ENCODE results near the gene SPTLC2. TPM values are rescaled to one million over a fixed set of nuclear protein-coding genes. Genes with fewer than 3 reads are reported as not detected.

Gene SPTLC2
- total and polyA plus RNA-seq, 4 donors, result 8.1 to 48.6 (median 27.6) TPM

GRCh38 chr14:77520555-77520954, 95.9 kb downstream of the SPTLC2 start:
- Histone ChIP-seq H3K4me1 (ENCODE audit: control insufficient read depth in 5 of 5, insufficient read depth in 5 of 5, low read length in 5 of 5) (peaks cover 0 to 3% (median 0%) of the 10 kb centered on the region in 5 donors), H3K27ac (ENCODE audit: low read depth in 1 of 2, low read length in 1 of 2) (no peak overlapping the region), H3K36me3 (ENCODE audit: control insufficient read depth in 4 of 4, insufficient read depth in 4 of 4, low read length in 4 of 4) (peaks cover 10 to 19% (median 16%) of the 10 kb centered on the region in 4 donors), H3K9ac (ENCODE audit: insufficient read depth in 1 of 2, low read length in 2 of 2) (no peak overlapping the region), H3K4me3 (no peak overlapping the region), H3K27me3 (ENCODE audit: control insufficient read depth in 3 of 3, insufficient read depth in 3 of 3, low read length in 2 of 3) (no peaks in the 10 kb centered on the region), H3K9me3 (ENCODE audit: control insufficient read depth in 4 of 4, insufficient read depth in 3 of 4, low read length in 3 of 4) (no peaks in the 10 kb centered on the region)
- no peak for TF ChIP-seq CTCF (IDR thresholded peaks at IDR 0.05; ENCODE audit: control extremely low read depth, extremely low read depth)
- 94 to 96% methylated on average over 4 of the region's 4 CpGs for WGBS, 2 donors
- DNase-seq (no peak), ATAC-seq (ENCODE audit: insufficient read depth, low FRiP score) (no peak)

GRCh38 chr14:77516126-77516525, 100.3 kb downstream of the SPTLC2 start:
- peaks cover 14 to 31% (median 25%) of the 10 kb centered on the region in 4 donors for H3K36me3 ChIP-seq (ENCODE audit: control insufficient read depth in 4 of 4, insufficient read depth in 4 of 4, low read length in 4 of 4)
- no peak overlapping the region for H3K4me3 ChIP-seq
- no peak overlapping the region for H3K9ac ChIP-seq (ENCODE audit: insufficient read depth in 1 of 2, low read length in 2 of 2)
- no peak for TF ChIP-seq CTCF (IDR thresholded peaks at IDR 0.05; ENCODE audit: control extremely low read depth, extremely low read depth)
- ATAC-seq (ENCODE audit: insufficient read depth, low FRiP score) (no peak), DNase-seq (no peak)
- peaks cover 0 to 1% (median 0%) of the 10 kb centered on the region in 4 donors for H3K9me3 ChIP-seq (ENCODE audit: control insufficient read depth in 4 of 4, insufficient read depth in 3 of 4, low read length in 3 of 4)
- no peaks in the 10 kb centered on the region for H3K27me3 ChIP-seq (ENCODE audit: control insufficient read depth in 3 of 3, insufficient read depth in 3 of 3, low read length in 2 of 3)
- H3K27ac ChIP-seq (ENCODE audit: low read depth in 1 of 2, low read length in 1 of 2), result no peak overlapping the region
- peaks cover 0 to 3% (median 0%) of the 10 kb centered on the region in 5 donors for H3K4me1 ChIP-seq (ENCODE audit: control insufficient read depth in 5 of 5, insufficient read depth in 5 of 5, low read length in 5 of 5)

GRCh38 chr14:77511486-77512162, 104.8 kb downstream of the SPTLC2 start:
- Histone ChIP-seq H3K9me3 (ENCODE audit: control insufficient read depth in 4 of 4, insufficient read depth in 3 of 4, low read length in 3 of 4) (peaks cover 0 to 1% (median 0%) of the 10 kb centered on the region in 4 donors), H3K9ac (ENCODE audit: insufficient read depth in 1 of 2, low read length in 2 of 2) (no peak overlapping the region), H3K36me3 (ENCODE audit: control insufficient read depth in 4 of 4, insufficient read depth in 4 of 4, low read length in 4 of 4) (peaks cover 0 to 29% (median 16%) of the 10 kb centered on the region in 4 donors), H3K4me1 (ENCODE audit: control insufficient read depth in 5 of 5, insufficient read depth in 5 of 5, low read length in 5 of 5) (peaks cover 0 to 3% (median 0%) of the 10 kb centered on the region in 5 donors), H3K27ac (ENCODE audit: low read depth in 1 of 2, low read length in 1 of 2) (no peak overlapping the region), H3K4me3 (no peak overlapping the region), H3K27me3 (ENCODE audit: control insufficient read depth in 3 of 3, insufficient read depth in 3 of 3, low read length in 2 of 3) (no peaks in the 10 kb centered on the region)
- DNase-seq (no peak), ATAC-seq (ENCODE audit: insufficient read depth, low FRiP score) (no peak)
- 93 to 94% methylated on average over 8 of the region's 8 CpGs for WGBS, 2 donors
- TF ChIP-seq CTCF (IDR thresholded peaks at IDR 0.05; ENCODE audit: control extremely low read depth, extremely low read depth), result no peak

Measured in lung (tissue), 12 donors.